COLO829 (cell line): ENCODE measurements around the gene GPR42.
"Not testable (repeated sequence)": the region's sequence is repeated elsewhere in the genome, so short reads cannot be mapped to it uniquely, and the experiment has no call there.

Experiments used
- DNase-seq: peaks from one replicate; pipeline ENCODE4 v3.0.0; 2012; ENCODE audit warnings: low spot score

GPR42 gene

GRCh38 chr19:35347171-35347929 is 23.5 kb upstream of the GPR42 start, which contains the start of gene FFAR1:
FFAR1 (plus strand) TSS chr19:35347902; CDS start chr19:35351552, 3,650 bp downstream.
- DNase-seq = no peak

- no peak for DNase-seq
Measured at GRCh38 chr19:35347930-35348298, 23.0 kb upstream of the GPR42 start.

DNA sequence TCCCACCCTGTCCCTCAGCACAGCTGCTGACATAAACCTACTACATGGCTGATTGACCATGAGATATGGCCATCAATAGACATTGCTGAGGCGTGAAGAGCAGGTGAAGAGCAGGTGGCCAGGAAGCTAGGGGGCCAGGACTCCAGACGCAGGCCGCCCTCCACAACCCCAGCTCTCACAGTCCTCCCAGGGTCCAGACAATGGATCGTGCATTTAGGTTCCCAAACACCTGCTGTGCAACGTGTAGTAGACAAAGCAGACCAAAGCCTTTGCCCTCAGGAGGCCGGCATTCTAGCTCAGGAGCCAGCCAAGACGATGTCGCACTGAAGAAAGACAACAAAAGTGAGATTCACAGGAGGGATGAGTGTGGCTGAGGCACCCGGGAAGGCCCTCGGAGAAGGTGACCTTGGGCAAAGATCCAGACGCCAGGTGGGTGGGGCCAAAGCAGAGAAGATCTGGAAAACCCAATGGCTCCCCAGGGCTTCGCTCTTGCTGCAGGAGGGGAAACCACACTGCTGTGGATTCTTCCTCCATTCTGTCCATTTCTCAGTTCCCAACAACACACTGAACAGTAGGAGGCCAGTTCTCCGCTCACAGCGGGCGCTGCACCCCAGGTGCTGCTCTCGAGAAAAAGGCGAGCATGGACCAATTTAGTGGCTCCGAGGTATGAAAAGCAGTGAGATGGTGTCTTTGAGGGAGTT is 21.8 kb upstream of the GPR42 start:
- no peak for DNase-seq

GRCh38 chr19:35349614-35350521 is 21.0 kb upstream of the GPR42 start:
- no peak for DNase-seq

GRCh38 chr19:35350591-35350990 is 20.3 kb upstream of the GPR42 start:
- no peak for DNase-seq

GRCh38 chr19:35351411-35352176 is 19.3 kb upstream of the GPR42 start:
- DNase-seq = no peak

- no peak for DNase-seq
Measured at GRCh38 chr19:35352177-35352447, 18.8 kb upstream of the GPR42 start.

GRCh38 chr19:35352448-35353304 is 18.2 kb upstream of the GPR42 start:
- peak; percentile 89 for DNase-seq

GRCh38 chr19:35353635-35354034 is 17.2 kb upstream of the GPR42 start:
- DNase-seq = no peak

- DNase-seq = no peak
Measured at GRCh38 chr19:35354898-35355297, 16.0 kb upstream of the GPR42 start.

DNA sequence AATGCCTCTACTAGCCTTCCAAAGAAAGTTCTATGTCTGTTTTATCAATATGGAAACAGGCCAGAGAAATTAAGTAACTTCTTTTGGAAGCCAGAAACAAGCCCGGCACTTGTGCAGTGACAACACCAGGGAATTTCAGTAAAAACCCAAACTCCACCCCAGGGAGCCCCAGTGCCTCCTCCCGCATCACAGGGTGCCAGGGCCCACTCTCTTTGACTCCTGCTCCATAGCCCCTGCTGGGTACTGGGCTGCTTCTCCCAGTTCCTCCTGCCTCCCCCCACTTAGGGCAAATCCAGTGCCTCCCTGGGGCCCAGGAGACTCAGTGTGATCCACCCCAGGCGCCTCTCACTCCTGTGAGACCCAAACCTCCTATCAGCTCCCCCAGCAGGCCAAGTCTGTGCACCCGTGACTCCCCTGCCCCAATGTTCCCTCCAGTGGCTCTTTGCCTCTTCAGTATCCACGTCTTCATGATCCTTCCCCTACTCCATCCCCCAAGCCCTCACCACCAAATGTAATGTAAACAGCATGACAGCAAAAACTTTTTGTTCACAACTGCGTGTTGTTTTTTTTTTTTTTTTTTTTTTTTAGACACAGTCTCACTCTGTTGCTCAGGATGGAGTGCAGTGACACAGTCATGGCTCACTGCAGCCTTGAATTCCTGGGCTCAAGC is 14.9 kb upstream of the GPR42 start:
- no peak for DNase-seq

GRCh38 chr19:35357867-35358573 is 12.8 kb upstream of the GPR42 start, which contains the start of gene FFAR3:
FFAR3 (plus strand) TSS chr19:35358460; CDS start chr19:35358891, 431 bp downstream.
- DNase-seq = no peak

GRCh38 chr19:35358834-35359233 is 12.0 kb upstream of the GPR42 start:
- not testable (repeated sequence) for DNase-seq

DNA sequence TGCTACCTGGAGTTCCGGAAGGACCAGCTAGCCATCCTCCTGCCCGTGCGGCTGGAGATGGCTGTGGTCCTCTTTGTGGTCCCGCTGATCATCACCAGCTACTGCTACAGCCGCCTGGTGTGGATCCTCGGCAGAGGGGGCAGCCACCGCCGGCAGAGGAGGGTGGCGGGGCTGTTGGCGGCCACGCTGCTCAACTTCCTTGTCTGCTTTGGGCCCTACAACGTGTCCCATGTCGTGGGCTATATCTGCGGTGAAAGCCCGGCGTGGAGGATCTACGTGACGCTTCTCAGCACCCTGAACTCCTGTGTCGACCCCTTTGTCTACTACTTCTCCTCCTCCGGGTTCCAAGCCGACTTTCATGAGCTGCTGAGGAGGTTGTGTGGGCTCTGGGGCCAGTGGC is 11.5 kb upstream of the GPR42 start:
- not testable (repeated sequence) for DNase-seq

- DNase-seq = not testable (repeated sequence)
Measured at GRCh38 chr19:35360081-35360480, 10.8 kb upstream of the GPR42 start.

DNA sequence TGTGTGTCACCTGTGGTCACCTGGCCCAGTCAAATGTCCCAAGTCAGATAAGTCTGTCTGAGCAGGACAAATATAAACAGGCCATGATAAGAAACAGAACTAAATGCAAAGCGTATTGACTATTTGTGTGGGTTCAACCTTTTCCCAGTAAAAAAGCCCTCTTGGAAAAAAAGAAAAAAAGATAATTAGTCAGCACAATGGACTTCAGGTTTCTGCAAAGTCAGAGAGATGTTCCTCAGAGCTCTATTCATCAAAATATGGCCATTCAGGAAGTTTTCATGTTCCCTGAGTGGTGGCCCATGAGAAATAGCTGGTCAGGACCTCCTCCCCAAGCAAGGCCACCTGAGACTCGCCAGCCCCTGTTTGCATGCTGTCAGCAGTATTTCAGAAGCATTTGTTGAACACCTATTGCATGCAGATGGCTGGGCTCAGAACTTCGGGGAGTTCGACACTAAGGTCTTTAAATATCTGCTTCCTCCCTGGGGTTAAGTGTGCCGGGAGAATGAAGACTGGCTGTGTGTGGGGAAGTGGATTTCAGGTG is 9.9 kb upstream of the GPR42 start:
- DNase-seq = no peak

- DNase-seq = no peak
Measured at GRCh38 chr19:35362261-35363000, 8.4 kb upstream of the GPR42 start.

DNA sequence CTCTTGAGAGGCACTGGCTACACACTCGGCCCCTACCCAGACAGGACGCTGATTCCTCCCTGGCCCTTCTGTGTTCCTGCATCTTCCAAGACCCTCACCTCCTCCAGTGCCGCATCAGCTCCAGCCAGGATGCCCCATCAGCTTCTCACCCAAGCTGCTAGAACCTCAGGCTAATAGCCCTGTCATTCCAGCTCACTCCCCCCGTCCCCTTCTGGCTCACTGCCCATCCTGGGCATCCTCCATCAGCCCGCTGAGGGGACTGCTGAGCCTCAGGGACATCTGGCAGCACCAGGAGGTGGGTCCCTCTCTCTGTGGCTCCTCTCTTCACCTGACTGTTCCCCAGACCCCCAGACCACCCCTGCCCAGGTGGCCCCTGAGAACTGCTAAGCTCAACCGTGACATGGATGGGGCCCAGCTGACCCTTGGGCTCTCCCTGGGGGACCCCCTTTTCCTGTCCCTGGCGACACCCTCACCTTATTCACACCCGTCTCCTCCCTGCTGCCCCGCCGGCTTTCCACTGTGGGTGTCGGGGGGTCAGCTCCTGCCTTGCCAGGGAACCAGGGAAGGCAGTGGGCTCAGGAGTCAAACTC is 7.8 kb upstream of the GPR42 start:
- no peak for DNase-seq
